Chondrocyte (in vitro differentiated cells): ENCODE data around the gene TEDDM1. TPM values are rescaled to one million over a fixed set of nuclear protein-coding genes. Genes with fewer than 3 reads are reported as not detected.

Experiments used
- DNase-seq: peaks from one replicate; pipeline ENCODE4 v3.0.0; 2021; ENCODE audit warnings: mixed read lengths, low spot score
- H3K27ac Mint-ChIP-seq: one replicate; pipeline ENCODE4 v1.8.0; 2021; ENCODE audit warnings: mild to moderate bottlenecking, moderate library complexity, mixed read lengths; ENCODE audit not compliant: unreplicated experiment
- H3K27me3 Mint-ChIP-seq: 2 replicates; pipeline ENCODE4 v1.8.0; 2021; ENCODE audit warnings: low read depth, mixed read lengths
- H3K36me3 Mint-ChIP-seq: 2 replicates; pipeline ENCODE4 v1.8.0; 2021; ENCODE audit warnings: low read depth, mixed read lengths
- H3K4me1 Mint-ChIP-seq: 2 replicates; pipeline ENCODE4 v1.8.0; 2021; ENCODE audit warnings: low read depth, mild to moderate bottlenecking, mixed read lengths
- H3K4me3 Mint-ChIP-seq: one replicate; pipeline ENCODE4 v1.8.0; 2021; ENCODE audit warnings: mild to moderate bottlenecking, moderate library complexity, mixed read lengths; ENCODE audit not compliant: unreplicated experiment
- H3K9me3 Mint-ChIP-seq: 2 replicates; pipeline ENCODE4 v1.8.0; 2021; ENCODE audit warnings: low read depth, mixed read lengths
- total RNA-seq: library from RNA; stranded (reverse); gene quantifications from 3 replicates; pipeline ENCODE4 v1.2.1, GENCODE V29; 2021
- TF ChIP-seq, protein P1 (sequence below): fragments of 200-600 bp; sonication (generic); IDR thresholded peaks from 2 replicates; pipeline ENCODE4 v1.5.0; 2021; ENCODE audit warnings: antibody characterized with exemption, mild to moderate bottlenecking, moderate library complexity

The TEDDM1 gene
- total RNA-seq, 1 donor from 2014 or later: not detected

DNA sequence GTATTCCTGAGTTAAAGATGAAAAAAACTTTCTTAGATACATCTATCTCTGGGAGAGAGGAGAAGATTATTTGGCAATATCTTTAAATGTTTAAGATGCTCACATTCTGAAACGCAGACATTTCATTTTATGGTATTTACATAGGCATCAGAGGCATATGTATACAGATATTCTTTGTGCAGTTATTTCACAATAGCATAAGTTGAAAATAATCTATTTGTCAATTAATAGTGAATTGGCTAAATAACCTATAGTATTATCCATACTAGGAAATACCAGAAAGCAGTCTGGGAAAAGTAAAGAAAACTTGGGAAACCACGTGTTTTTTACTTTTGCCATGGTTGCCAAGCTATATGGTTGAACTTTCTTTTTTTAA lies 44.8 kb downstream of the TEDDM1 start:
- H3K9me3 Mint-ChIP-seq: no peaks in the 10 kb centered on the region
- H3K36me3 Mint-ChIP-seq: no peaks in the 10 kb centered on the region
- no peak overlapping the region for H3K4me3 Mint-ChIP-seq
- H3K27ac Mint-ChIP-seq: no peak overlapping the region
- peaks cover 2% of the 10 kb centered on the region for H3K27me3 Mint-ChIP-seq
- TF ChIP-seq, protein P1, sequence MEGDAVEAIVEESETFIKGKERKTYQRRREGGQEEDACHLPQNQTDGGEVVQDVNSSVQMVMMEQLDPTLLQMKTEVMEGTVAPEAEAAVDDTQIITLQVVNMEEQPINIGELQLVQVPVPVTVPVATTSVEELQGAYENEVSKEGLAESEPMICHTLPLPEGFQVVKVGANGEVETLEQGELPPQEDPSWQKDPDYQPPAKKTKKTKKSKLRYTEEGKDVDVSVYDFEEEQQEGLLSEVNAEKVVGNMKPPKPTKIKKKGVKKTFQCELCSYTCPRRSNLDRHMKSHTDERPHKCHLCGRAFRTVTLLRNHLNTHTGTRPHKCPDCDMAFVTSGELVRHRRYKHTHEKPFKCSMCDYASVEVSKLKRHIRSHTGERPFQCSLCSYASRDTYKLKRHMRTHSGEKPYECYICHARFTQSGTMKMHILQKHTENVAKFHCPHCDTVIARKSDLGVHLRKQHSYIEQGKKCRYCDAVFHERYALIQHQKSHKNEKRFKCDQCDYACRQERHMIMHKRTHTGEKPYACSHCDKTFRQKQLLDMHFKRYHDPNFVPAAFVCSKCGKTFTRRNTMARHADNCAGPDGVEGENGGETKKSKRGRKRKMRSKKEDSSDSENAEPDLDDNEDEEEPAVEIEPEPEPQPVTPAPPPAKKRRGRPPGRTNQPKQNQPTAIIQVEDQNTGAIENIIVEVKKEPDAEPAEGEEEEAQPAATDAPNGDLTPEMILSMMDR: no peak
- H3K4me1 Mint-ChIP-seq: no peaks in the 10 kb centered on the region
- DNase-seq: no peak

GRCh38 chr1:182351790-182352364 lies 48.6 kb downstream of the TEDDM1 start:
- TF ChIP-seq, protein P1: no peak
- peak overlapping the region; percentile 19 for H3K27ac Mint-ChIP-seq
- peaks cover 2% of the 10 kb centered on the region for H3K27me3 Mint-ChIP-seq
- H3K4me1 Mint-ChIP-seq: peaks cover 12% of the 10 kb centered on the region
- H3K9me3 Mint-ChIP-seq: no peaks in the 10 kb centered on the region
- no peak for DNase-seq
- peaks cover 1% of the 10 kb centered on the region for H3K36me3 Mint-ChIP-seq
- H3K4me3 Mint-ChIP-seq: no peak overlapping the region

- Mint-ChIP-seq H3K9me3 (no peaks in the 10 kb centered on the region), H3K27ac (no peak overlapping the region), H3K4me1 (peaks cover 12% of the 10 kb centered on the region), H3K4me3 (no peak overlapping the region), H3K36me3 (peaks cover 1% of the 10 kb centered on the region), H3K27me3 (no peaks in the 10 kb centered on the region)
- TF ChIP-seq, protein P1: no peak
- no peak for DNase-seq
Measured at GRCh38 chr1:182350839-182351238, 49.6 kb downstream of the TEDDM1 start.

- Mint-ChIP-seq H3K36me3 (peaks cover 1% of the 10 kb centered on the region), H3K4me3 (no peak overlapping the region), H3K9me3 (no peaks in the 10 kb centered on the region), H3K27ac (peak overlapping the region; percentile 94), H3K4me1 (peaks cover 12% of the 10 kb centered on the region), H3K27me3 (no peaks in the 10 kb centered on the region)
- no peak for DNase-seq
- TF ChIP-seq, protein P1: peak; percentile 13
Measured at GRCh38 chr1:182348961-182349747, 51.3 kb downstream of the TEDDM1 start.

Other genes starting within 250 kb of the TEDDM1 start
- 79.1 to 122 TPM (median 94.4 TPM) in 3 replicates for gene GLUL, start 8.9 kb downstream of the TEDDM1 start, total RNA-seq
- gene RGSL1, start 49.5 kb upstream of the TEDDM1 start, total RNA-seq: not detected in 3 replicates
- gene RNASEL, start 188.6 kb upstream of the TEDDM1 start, total RNA-seq: 3.5 to 5.2 TPM (median 4.0 TPM) in 3 replicates
- gene RGS16, start 203.7 kb upstream of the TEDDM1 start, total RNA-seq: 0.56 to 7.7 TPM (median 7.0 TPM) in 3 replicates